HepG2 (cell line): ENCODE measurements around the gene LGR6. TPM values are rescaled to one million over a fixed set of nuclear protein-coding genes. Genes with fewer than 3 reads are reported as not detected.

ENCODE experiments used
- ATAC-seq: fragments of 200-7000 bp; cut with Tn5 transposase; 3 replicates; pipeline ENCODE4 v1.9.1; 2020; ENCODE audit warnings: mild to moderate bottlenecking, moderate library complexity
- BruUV-seq: library from RNA; stranded (reverse); fragments of 400-500 nt; replicated peaks from 2 replicates; lab custom pipeline; 2021; lab: Mats Ljungman, UMichigan
- CTCF ChIA-PET: fragments of 300-600 bp; formaldehyde crosslinking; extraction: SDS; loops from one replicate; lab custom pipeline; 2021; ENCODE audit warnings: low total read pairs, inconsistent platforms, low intra/inter-chr PET ratio; lab: Yijun Ruan, JAX
- POLR2A ChIA-PET: fragments of 350-600 bp; sonication (Branson Sonifier 250); formaldehyde crosslinking; loops from one replicate; lab custom pipeline; 2020; ENCODE audit warnings: antibody characterized with exemption, inconsistent platforms; lab: Yijun Ruan, JAX
- DNase-seq: peaks from one replicate; pipeline ENCODE4 v3.0.0-alpha.2; 2015; ENCODE audit warnings: low spot score
- FAIRE-seq: peaks from 3 replicates; lab custom pipeline; 2011; peaks lifted over from hg19 to GRCh38; lab: Jason Lieb, UNC
- H2AFZ ChIP-seq: one replicate; pipeline ENCODE4 v1.6.1; 2011; ENCODE audit warnings: low read length, inconsistent platforms
- H3K27ac ChIP-seq: fragments of 300-600 bp; 3 replicates; pipeline ENCODE4 v1.8.0; 2011; ENCODE audit warnings: mixed run types, mild to moderate bottlenecking, mixed read lengths, low read length, inconsistent platforms; ENCODE audit not compliant: insufficient read depth; ENCODE audit errors: extremely low read length
- H3K27me3 ChIP-seq, 2 experiments: fragments of 200-600 bp in 1 of 2; 2 replicates in 1 of 2; 3 replicates in 1 of 2; pipeline versions ENCODE4 v1.6.0 to v1.8.0; 2011; ENCODE audit warnings: low read length in 2 of 2, mild to moderate bottlenecking in 2 of 2, moderate library complexity in 2 of 2, inconsistent platforms in 1 of 2; ENCODE audit not compliant: insufficient read depth in 2 of 2, control insufficient read depth in 1 of 2
- H3K36me3 ChIP-seq, 2 experiments: fragments of 200-600 bp in 1 of 2; replicated peaks in 1 of 2; 2 replicates in 1 of 2; 3 replicates in 1 of 2; pipeline versions ENCODE4 v1.5.1 to v1.8.0; 2011; ENCODE audit warnings: low read length in 2 of 2, inconsistent platforms in 1 of 2; ENCODE audit not compliant: insufficient read depth in 2 of 2, control insufficient read depth in 1 of 2
- H3K4me1 ChIP-seq: 2 replicates; pipeline ENCODE4 v1.5.1; 2012; ENCODE audit warnings: low read length, inconsistent platforms; ENCODE audit not compliant: insufficient read depth
- H3K4me2 ChIP-seq: 2 replicates; pipeline ENCODE4 v1.6.0; 2011; ENCODE audit warnings: low read depth, low read length, inconsistent platforms
- H3K4me3 ChIP-seq, 3 experiments: fragments of 200-600 bp in 1 of 3; sonication (generic), shearing (Covaris generic) in 1 of 3; replicated peaks in 1 of 3; 2 replicates each; pipeline ENCODE4 v1.5.1; 2011 to 2016; ENCODE audit warnings: low read length in 3 of 3, inconsistent platforms in 2 of 3, low read depth in 2 of 3, mild to moderate bottlenecking in 2 of 3, control low read depth in 1 of 3, mixed read lengths in 1 of 3; ENCODE audit not compliant: insufficient read depth in 1 of 3
- H3K79me2 ChIP-seq: one replicate; pipeline ENCODE4 v1.6.1; 2011; ENCODE audit warnings: low read length, inconsistent platforms; ENCODE audit not compliant: insufficient read depth
- H3K9ac ChIP-seq: 2 replicates; pipeline ENCODE4 v1.6.0; 2011; ENCODE audit warnings: mild to moderate bottlenecking, low read depth, low read length, inconsistent platforms; ENCODE audit not compliant: insufficient read depth
- H3K9me3 ChIP-seq: 2 replicates; pipeline ENCODE4 v1.5.1; 2012; ENCODE audit warnings: mild to moderate bottlenecking, low read length
- H4K20me1 ChIP-seq: 2 replicates; pipeline ENCODE4 v1.6.0; 2011; ENCODE audit warnings: inconsistent platforms, mild to moderate bottlenecking, low read length, moderate library complexity; ENCODE audit not compliant: insufficient read depth
- HOXA3 ChIP-seq: sonication (generic); formaldehyde crosslinking; IDR thresholded peaks from 2 replicates; pipeline ENCODE4 v1.5.0; 2020; ENCODE audit warnings: missing genetic modification reagents
- NCOR1 ChIP-seq: fragments of 200-600 bp; sonication (generic); IDR thresholded peaks from 2 replicates; pipeline ENCODE4 v1.7.0; 2017; ENCODE audit warnings: antibody characterized with exemption, low read length, borderline replicate concordance
- POLR2AphosphoS5 ChIP-seq: IDR thresholded peaks from 2 replicates; pipeline ENCODE4 v1.6.1; 2012; ENCODE audit warnings: low read depth, low read length
- SP5 ChIP-seq: IDR thresholded peaks from 2 replicates; pipeline ENCODE4 v1.6.1; 2016; ENCODE audit warnings: low read depth, borderline replicate concordance
- ZNF124 ChIP-seq: sonication (generic); formaldehyde crosslinking; IDR thresholded peaks from 2 replicates; pipeline ENCODE4 v1.4.0; 2020; ENCODE audit warnings: missing genetic modification reagents
- ZNF329 ChIP-seq: sonication (generic); formaldehyde crosslinking; IDR thresholded peaks from 2 replicates; pipeline ENCODE4 v1.9.0; 2021; ENCODE audit warnings: low read depth, mild to moderate bottlenecking, missing genetic modification reagents
- WGBS: methylation state at CpG from one replicate; pipeline ENCODE4 v1.1.6; 2017; ENCODE audit warnings: low lambda C conversion rate; 5-methylcytosine and 5-hydroxymethylcytosine counted together
- in situ Hi-C: cut with HindIII; loops from 2 replicates; pipeline ENCODE4 v1.10.0; 2017; ENCODE audit warnings: low pct_unique_long_range_greater_than_20kb; ENCODE audit not compliant: extremely low pct_ligation_motif_present
- intact Hi-C: fragments of 100-400 bp; cut with micrococcal nuclease; formaldehyde crosslinking; loops from one replicate; pipeline ENCODE4 v1.10.0; 2022; ENCODE audit not compliant: unreplicated experiment
- polyA plus RNA-seq, 8 experiments: library from polyadenylated mRNA; depleted of rRNA in 3 of 8; stranded (reverse) in 7 of 8; unstranded in 1 of 8; fragments of >200 nt; fragmentation: Illumina TruSeq in 4 of 8; extraction: Trizol in 4 of 8; gene quantifications; 2 replicates each; pipeline versions ENCODE4 v1.2.1 to v1.2.3, GENCODE V29; 2011 to 2016; ENCODE audit warnings: low read depth in 4 of 8, missing spikeins in 1 of 8, mixed read lengths in 1 of 8; ENCODE audit not compliant: insufficient read depth in 1 of 8
- total RNA-seq, 5 experiments: library from RNA; depleted of rRNA; stranded (reverse); fragments of >200 nt; fragmentation: Illumina TruSeq; extraction: Trizol; gene quantifications; 2 replicates each; pipeline ENCODE4 v1.2.3, GENCODE V29; 2016; ENCODE audit warnings: low read depth in 1 of 5
- TF ChIP-seq, protein P1 (sequence below): sonication (generic); formaldehyde crosslinking; conservative IDR thresholded peaks from 2 replicates; pipeline ENCODE4 v1.8.0; 2022; ENCODE audit warnings: low read depth, missing genetic modification reagents

The LGR6 gene
- total and polyA plus RNA-seq, 2 of the 13 experiments (the other 11 are each of a cell fraction or from before 2014, with no cell fraction given), result 0.07 TPM; not detected in 1

DNA sequence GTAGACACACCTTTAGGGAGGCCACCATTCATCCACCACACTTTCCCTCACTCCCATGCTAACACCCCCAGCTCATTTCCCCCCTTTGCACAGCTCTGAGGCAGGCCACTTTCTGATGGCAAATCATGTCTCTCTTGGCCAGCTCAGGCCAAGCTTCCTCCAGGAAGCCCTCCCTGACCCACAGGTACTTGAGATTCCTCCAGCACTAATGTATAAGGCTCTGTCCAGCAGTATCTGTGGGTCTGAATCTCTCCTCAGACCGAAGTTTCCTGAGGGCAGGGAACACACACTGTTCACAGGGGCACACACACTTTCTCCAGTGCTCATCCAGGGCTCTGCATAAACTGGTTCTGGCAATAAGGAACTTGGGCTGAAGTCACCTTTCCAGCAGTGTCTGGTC, 19.2 kb downstream of the LGR6 start:
- CTCF ChIA-PET, result no interaction called here
- H4K20me1 ChIP-seq, result no peaks in the 10 kb centered on the region
- H3K4me1 ChIP-seq, result peaks cover 6% of the 10 kb centered on the region; the same call in 1 of the 2 replicates
- DNase-seq (no peak), ATAC-seq (no peak), FAIRE-seq (no peak)
- H3K27ac ChIP-seq, result no peak overlapping the region
- H3K36me3 ChIP-seq, result no peaks in the 10 kb centered on the region
- H3K27me3 ChIP-seq, result peaks cover 1 to 43% of the 10 kb centered on the region in 2 experiments; a peak in 4 of 5 replicates
- in situ Hi-C loops, result no loop called here
- no peaks in the 10 kb centered on the region for H3K79me2 ChIP-seq
- H3K9ac ChIP-seq, result no peak overlapping the region
- BruUV-seq, result no TSS peak
- no peaks in the 10 kb centered on the region for H3K9me3 ChIP-seq
- H2AFZ ChIP-seq, result no peak overlapping the region
- intact Hi-C loops, result no loop called here
- TF ChIP-seq ZNF124 (CRISPR knock-in tag) (no peak), ZNF329 (CRISPR knock-in tag) (no peak), POLR2AphosphoS5 (no peak), NCOR1 (no peak), SP5 (no peak), HOXA3 (CRISPR knock-in tag) (no peak)
- TF ChIP-seq, protein P1, sequence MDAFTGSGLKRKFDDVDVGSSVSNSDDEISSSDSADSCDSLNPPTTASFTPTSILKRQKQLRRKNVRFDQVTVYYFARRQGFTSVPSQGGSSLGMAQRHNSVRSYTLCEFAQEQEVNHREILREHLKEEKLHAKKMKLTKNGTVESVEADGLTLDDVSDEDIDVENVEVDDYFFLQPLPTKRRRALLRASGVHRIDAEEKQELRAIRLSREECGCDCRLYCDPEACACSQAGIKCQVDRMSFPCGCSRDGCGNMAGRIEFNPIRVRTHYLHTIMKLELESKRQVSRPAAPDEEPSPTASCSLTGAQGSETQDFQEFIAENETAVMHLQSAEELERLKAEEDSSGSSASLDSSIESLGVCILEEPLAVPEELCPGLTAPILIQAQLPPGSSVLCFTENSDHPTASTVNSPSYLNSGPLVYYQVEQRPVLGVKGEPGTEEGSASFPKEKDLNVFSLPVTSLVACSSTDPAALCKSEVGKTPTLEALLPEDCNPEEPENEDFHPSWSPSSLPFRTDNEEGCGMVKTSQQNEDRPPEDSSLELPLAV (CRISPR knock-in tag), result no peak
- no peak overlapping the region for H3K4me2 ChIP-seq
- 0% methylated on average over 1 of the region's 1 CpG for WGBS
- H3K4me3 ChIP-seq, result no peak overlapping the region
- POLR2A ChIA-PET, result no interaction called here
